Neural progenitor cell (in vitro differentiated cells): ENCODE results near the gene POU6F1. TPM values are rescaled to one million over a fixed set of nuclear protein-coding genes. Genes with fewer than 3 reads are reported as not detected.

ENCODE experiments used
- DNase-seq: peaks from one replicate; pipeline ENCODE4 v3.0.0-alpha.2; 2016; ENCODE audit warnings: low spot score
- H2AFZ ChIP-seq: fragments of 200-600 bp; sonication (generic); replicated peaks from 2 replicates; pipeline ENCODE4 v1.6.1; 2016; ENCODE audit warnings: antibody characterized with exemption
- H3F3A ChIP-seq: fragments of 200-600 bp; sonication (generic); 2 replicates; pipeline ENCODE4 v1.6.1; 2016; ENCODE audit warnings: antibody characterized with exemption, low read depth
- H3K27ac ChIP-seq: fragments of 200-600 bp; sonication (generic); 2 replicates; pipeline ENCODE4 v1.5.1; 2016; ENCODE audit warnings: mild to moderate bottlenecking
- H3K27me3 ChIP-seq: fragments of 200-600 bp; sonication (generic); 2 replicates; pipeline ENCODE4 v1.6.1; 2016; ENCODE audit warnings: mild to moderate bottlenecking, moderate library complexity
- H3K36me3 ChIP-seq: fragments of 200-600 bp; sonication (generic); 2 replicates; pipeline ENCODE4 v1.5.1; 2016
- H3K4me1 ChIP-seq: fragments of 200-600 bp; sonication (generic); 2 replicates; pipeline ENCODE4 v1.6.1; 2016; ENCODE audit warnings: mixed run types
- H3K4me2 ChIP-seq: fragments of 200-600 bp; sonication (generic); 2 replicates; pipeline ENCODE4 v1.6.1; 2016
- H3K4me3 ChIP-seq: fragments of 200-600 bp; sonication (generic); 2 replicates; pipeline ENCODE4 v1.5.1; 2016
- H3K79me2 ChIP-seq: fragments of 200-600 bp; sonication (generic); 2 replicates; pipeline ENCODE4 v1.6.1; 2016; ENCODE audit warnings: low read depth
- H3K9ac ChIP-seq: fragments of 200-600 bp; sonication (generic); 2 replicates; pipeline ENCODE4 v1.6.1; 2016
- H3K9me3 ChIP-seq: fragments of 200-600 bp; sonication (generic); 2 replicates; pipeline ENCODE4 v1.5.1; 2016; ENCODE audit warnings: low read depth
- H4K20me1 ChIP-seq: fragments of 200-600 bp; sonication (generic); 2 replicates; pipeline ENCODE4 v1.6.1; 2016; ENCODE audit warnings: low read depth
- H3K27ac Mint-ChIP-seq: 3 replicates; pipeline ENCODE4 v1.8.0; 2021; ENCODE audit warnings: mixed read lengths
- H3K27me3 Mint-ChIP-seq: 2 replicates; pipeline ENCODE4 v1.8.0; 2022; ENCODE audit warnings: low read depth, mild to moderate bottlenecking, inconsistent platforms, moderate library complexity, mixed read lengths; ENCODE audit not compliant: insufficient read depth
- H3K36me3 Mint-ChIP-seq: 3 replicates; pipeline ENCODE4 v1.8.0; 2021; ENCODE audit warnings: mixed read lengths
- H3K4me1 Mint-ChIP-seq: 3 replicates; pipeline ENCODE4 v1.8.0; 2021; ENCODE audit warnings: mixed read lengths
- H3K4me3 Mint-ChIP-seq: 3 replicates; pipeline ENCODE4 v1.8.0; 2021; ENCODE audit warnings: mild to moderate bottlenecking, moderate library complexity, mixed read lengths
- H3K9me3 Mint-ChIP-seq: 3 replicates; pipeline ENCODE4 v1.8.0; 2020; ENCODE audit warnings: mixed read lengths
- CTCF ChIP-seq: fragments of 200-600 bp; sonication (generic); IDR thresholded peaks from 2 replicates; pipeline ENCODE4 v1.5.1; 2017; ENCODE audit warnings: antibody characterized with exemption, mild to moderate bottlenecking
- EZH2 ChIP-seq: fragments of 200-600 bp; sonication (generic); IDR thresholded peaks from 2 replicates; pipeline ENCODE4 v1.6.1; 2017; ENCODE audit warnings: antibody characterized with exemption, mild to moderate bottlenecking, moderate library complexity
- EZH2phosphoT487 ChIP-seq: fragments of 200-600 bp; sonication (generic); IDR thresholded peaks from 2 replicates; pipeline ENCODE4 v1.6.1; 2017; ENCODE audit warnings: antibody characterized with exemption
- total RNA-seq: library from RNA; depleted of rRNA; stranded (reverse); fragments of >200 nt; gene quantifications from 2 replicates; pipeline ENCODE4 v1.2.3, GENCODE V29; 2015; ENCODE audit warnings: low replicate concordance

The POU6F1 gene
- total RNA-seq, 1 donor from 2014 or later: 1.6 TPM

GRCh38 chr12:51174501-51174900 is 43.4 kb downstream of the POU6F1 start:
- H3K4me2 ChIP-seq: no peak overlapping the region
- no peak for TF ChIP-seq CTCF
- TF ChIP-seq EZH2: no peak
- H3K4me1 ChIP-seq: no peaks in the 10 kb centered on the region
- H3K4me3 ChIP-seq: no peak overlapping the region
- H3K36me3 ChIP-seq: no peaks in the 10 kb centered on the region
- H3K27me3 ChIP-seq: peaks cover 8% of the 10 kb centered on the region
- H3K27ac ChIP-seq: no peak overlapping the region
- Mint-ChIP-seq H3K36me3 (no peaks in the 10 kb centered on the region), H3K9me3 (no peaks in the 10 kb centered on the region), H3K4me3 (peak overlapping the region; percentile 82), H3K27me3 (peaks cover 4% of the 10 kb centered on the region), H3K4me1 (peaks cover 4% of the 10 kb centered on the region), H3K27ac (no peak overlapping the region)
- H3F3A ChIP-seq: peaks cover 27% of the 10 kb centered on the region
- H4K20me1 ChIP-seq: peaks cover 3% of the 10 kb centered on the region
- no peak overlapping the region for H3K9ac ChIP-seq
- peaks cover 30% of the 10 kb centered on the region for H3K79me2 ChIP-seq
- DNase-seq: no peak
- H3K9me3 ChIP-seq: no peaks in the 10 kb centered on the region
- no peak overlapping the region for H2AFZ ChIP-seq

- Mint-ChIP-seq H3K27ac (no peak within 1 kb of the TSS), H3K27me3 (peaks cover 4% of the 10 kb centered on the region), H3K36me3 (no peaks in the 10 kb centered on the region), H3K4me3 (peak within 1 kb of the TSS; percentile 82), H3K9me3 (no peaks in the 10 kb centered on the region), H3K4me1 (peaks cover 4% of the 10 kb centered on the region)
- peaks cover 3% of the 10 kb centered on the region for H4K20me1 ChIP-seq
- DNase-seq: peak; percentile 97
- H3K4me2 ChIP-seq: peak within 1 kb of the TSS; percentile 73
- H3K4me1 ChIP-seq: no peaks in the 10 kb centered on the region
- H3K9me3 ChIP-seq: no peaks in the 10 kb centered on the region
- H3K4me3 ChIP-seq: peak within 1 kb of the TSS; percentile 87
- peaks cover 48% of the 10 kb centered on the region for H3K79me2 ChIP-seq
- H3K27me3 ChIP-seq: peaks cover 8% of the 10 kb centered on the region
- no peaks in the 10 kb centered on the region for H3K36me3 ChIP-seq
- H3K27ac ChIP-seq: peak within 1 kb of the TSS; percentile 97
- H3K9ac ChIP-seq: peak within 1 kb of the TSS; percentile 90
- no peak for TF ChIP-seq CTCF
- no peak for TF ChIP-seq EZH2
- TF ChIP-seq EZH2phosphoT487: no peak
- peaks cover 27% of the 10 kb centered on the region for H3F3A ChIP-seq
- H2AFZ ChIP-seq: peak within 1 kb of the TSS; percentile 93
These were observed 45.1 kb downstream of the POU6F1 start, which contains the start of gene TFCP2 for GRCh38 chr12:51172515-51173431. Gene TFCP2, minus strand, starts transcription at chr12:51173135. Its CDS starts 713 bp downstream, at chr12:51172422.

- no peak overlapping the region for H3K27ac Mint-ChIP-seq
- H3K4me3 Mint-ChIP-seq: no peak overlapping the region
- peak overlapping the region; percentile 93 for H2AFZ ChIP-seq
These were observed 45.9 kb downstream of the POU6F1 start for GRCh38 chr12:51171884-51172514.

More at GRCh38 chr12:51171884-51172514, 45.9 kb downstream of the POU6F1 start:
- peak overlapping the region; percentile 97 for H3K27ac ChIP-seq
- TF ChIP-seq CTCF (no peak), EZH2phosphoT487 (no peak), EZH2 (no peak)
- peaks cover 27% of the 10 kb centered on the region for H3F3A ChIP-seq
- peak overlapping the region; percentile 87 for H3K4me3 ChIP-seq
- H3K4me2 ChIP-seq: peak overlapping the region; percentile 73
- DNase-seq: peak; percentile 55
- peaks cover 4% of the 10 kb centered on the region for H3K27me3 Mint-ChIP-seq
- H3K36me3 ChIP-seq: no peaks in the 10 kb centered on the region
- H4K20me1 ChIP-seq: peaks cover 9% of the 10 kb centered on the region
- peak overlapping the region; percentile 90 for H3K9ac ChIP-seq
- no peaks in the 10 kb centered on the region for H3K9me3 Mint-ChIP-seq
- H3K36me3 Mint-ChIP-seq: no peaks in the 10 kb centered on the region
- peaks cover 55% of the 10 kb centered on the region for H3K79me2 ChIP-seq
- peaks cover 4% of the 10 kb centered on the region for H3K4me1 Mint-ChIP-seq
- no peaks in the 10 kb centered on the region for H3K9me3 ChIP-seq
- H3K4me1 ChIP-seq: no peaks in the 10 kb centered on the region
- peaks cover 8% of the 10 kb centered on the region for H3K27me3 ChIP-seq
